K562 (cell line): ENCODE measurements around the gene KRTCAP2. TPM values are rescaled to one million over a fixed set of nuclear protein-coding genes. Genes with fewer than 3 reads are reported as not detected.

Source experiments
- ATAC-seq: fragments of 200-7000 bp; cut with Tn5 transposase; 3 replicates; pipeline ENCODE4 v1.9.1; 2020; ENCODE audit warnings: moderate library complexity
- BruUV-seq: library from RNA; stranded (reverse); fragments of 400-500 nt; replicated peaks from 2 replicates; lab custom pipeline; 2021; lab: Mats Ljungman, UMichigan
- CTCF ChIA-PET: fragments of 300-600 bp; formaldehyde crosslinking; extraction: SDS; loops from one replicate; lab custom pipeline; 2021; ENCODE audit warnings: low intra/inter-chr PET ratio; lab: Yijun Ruan, JAX
- POLR2A ChIA-PET: fragments of 300-600, 350-650 bp; sonication (Branson Sonifier 250); formaldehyde crosslinking; extraction: SDS; loops from one replicate; lab custom pipeline; 2021; ENCODE audit warnings: antibody characterized with exemption, inconsistent platforms; lab: Yijun Ruan, JAX
- DNase-seq, 4 experiments: peaks; one replicate each; pipeline versions ENCODE4 v3.0.0 to v3.0.0-alpha.2; 2011 to 2018; ENCODE audit warnings: low spot score in 3 of 4, mixed read lengths in 3 of 4; ENCODE audit errors: extremely low read depth in 1 of 4
- FAIRE-seq: peaks from 2 replicates; lab custom pipeline; 2011; peaks lifted over from hg19 to GRCh38; lab: Jason Lieb, UNC
- H2AFZ ChIP-seq: 2 replicates; pipeline ENCODE4 v1.6.0; 2011; ENCODE audit warnings: low read depth, low read length, control low read depth, inconsistent platforms
- H3K27ac ChIP-seq: fragments of 200-600 bp; 3 replicates; pipeline ENCODE4 v1.8.0; 2011; ENCODE audit warnings: low read depth, mild to moderate bottlenecking, control low read depth, inconsistent platforms, low read length, moderate library complexity, mixed read lengths; ENCODE audit errors: extremely low read depth
- H3K27me3 ChIP-seq, 2 experiments: fragments of 300-600 bp in 1 of 2; 2 replicates in 1 of 2; 3 replicates in 1 of 2; pipeline versions ENCODE4 v1.6.0 to v1.8.0; 2011; ENCODE audit warnings: inconsistent platforms in 2 of 2, low read length in 2 of 2, mild to moderate bottlenecking in 1 of 2, mixed read lengths in 1 of 2, moderate library complexity in 1 of 2; ENCODE audit not compliant: control insufficient read depth in 2 of 2, insufficient read depth in 2 of 2
- H3K36me3 ChIP-seq: fragments of 300-600 bp; 3 replicates; pipeline ENCODE4 v1.8.0; 2011; ENCODE audit warnings: mild to moderate bottlenecking, low read length, inconsistent platforms; ENCODE audit not compliant: control insufficient read depth, insufficient read depth
- H3K4me1 ChIP-seq, 2 experiments: fragments of 200-600 bp in 1 of 2; replicated peaks in 1 of 2; 2 replicates in 1 of 2; 3 replicates in 1 of 2; pipeline versions ENCODE4 v1.5.1 to v1.8.0; 2011; ENCODE audit warnings: inconsistent platforms in 2 of 2, low read length in 2 of 2, mild to moderate bottlenecking in 1 of 2, mixed read lengths in 1 of 2, moderate library complexity in 1 of 2; ENCODE audit not compliant: control insufficient read depth in 2 of 2, insufficient read depth in 2 of 2
- H3K4me2 ChIP-seq: 2 replicates; pipeline ENCODE4 v1.6.1; 2011; ENCODE audit warnings: low read length, control low read depth, inconsistent platforms, mixed read lengths; ENCODE audit not compliant: insufficient read depth
- H3K4me3 ChIP-seq: fragments of 200-600 bp; sonication (generic), shearing (Covaris generic); 2 replicates; pipeline ENCODE4 v1.5.1; 2016; ENCODE audit warnings: control low read depth, inconsistent platforms
- H3K79me2 ChIP-seq: fragments of 200-600 bp; 3 replicates; pipeline ENCODE4 v1.8.0; 2011; ENCODE audit warnings: low read length, inconsistent platforms; ENCODE audit not compliant: control insufficient read depth, insufficient read depth
- H3K9ac ChIP-seq, 2 experiments: 2 replicates each; pipeline versions ENCODE4 v1.6.0 to v1.6.1; 2011; ENCODE audit warnings: low read depth in 2 of 2, low read length in 2 of 2, control low read depth in 1 of 2, inconsistent platforms in 1 of 2, mild to moderate bottlenecking in 1 of 2, mixed read lengths in 1 of 2; ENCODE audit not compliant: insufficient read depth in 1 of 2
- H3K9me1 ChIP-seq: one replicate; pipeline ENCODE4 v1.6.0; 2011; ENCODE audit warnings: inconsistent platforms, mild to moderate bottlenecking, low read length, moderate library complexity; ENCODE audit not compliant: control insufficient read depth, insufficient read depth
- H3K9me3 ChIP-seq: replicated peaks from 2 replicates; pipeline ENCODE4 v1.5.1; 2011; ENCODE audit warnings: low read depth, low read length, inconsistent platforms; ENCODE audit not compliant: control insufficient read depth, insufficient read depth
- H4K20me1 ChIP-seq: replicated peaks from 2 replicates; pipeline ENCODE4 v1.6.1; 2011; ENCODE audit warnings: low read length, inconsistent platforms, mixed read lengths; ENCODE audit not compliant: control insufficient read depth, insufficient read depth
- CBX1 ChIP-seq: sonication (generic); IDR thresholded peaks from 2 replicates; pipeline ENCODE4 v1.6.1; 2016; ENCODE audit warnings: antibody characterized with exemption, low read depth, mild to moderate bottlenecking
- EP300 ChIP-seq: IDR thresholded peaks from 2 replicates; pipeline ENCODE4 v1.6.1; 2012; ENCODE audit warnings: low read length, improper control_type of control experiment
- ETV1 ChIP-seq: fragments of 450-650 bp; conservative IDR thresholded peaks from 2 replicates; pipeline ENCODE4 v1.6.1; 2016; ENCODE audit warnings: missing genetic modification characterization, control low read depth, low read depth, missing compliant biosample characterization
- HDAC2 ChIP-seq: fragments of 450-650 bp; IDR thresholded peaks from 2 replicates; pipeline ENCODE4 v1.6.1; 2016; ENCODE audit warnings: mild to moderate bottlenecking
- HES1 ChIP-seq: fragments of 450-650 bp; IDR thresholded peaks from 2 replicates; pipeline ENCODE4 v1.6.1; 2016; ENCODE audit warnings: low read depth, mild to moderate bottlenecking, moderate library complexity
- L3MBTL2 ChIP-seq: fragments of 450-650 bp; IDR thresholded peaks from 2 replicates; pipeline ENCODE4 v1.6.1; 2016; ENCODE audit warnings: mild to moderate bottlenecking, moderate library complexity
- MAZ ChIP-seq, 2 experiments: fragments of 450-650 bp in 1 of 2; sonication (generic) in 1 of 2; formaldehyde crosslinking; IDR thresholded peaks in 1 of 2; conservative IDR thresholded peaks in 1 of 2; 2 replicates each; pipeline versions ENCODE4 v1.4.0 to v1.5.0; 2020; ENCODE audit warnings: mild to moderate bottlenecking in 1 of 2, missing genetic modification reagents in 1 of 2
- MEF2D ChIP-seq: conservative IDR thresholded peaks from 2 replicates; pipeline ENCODE4 v1.6.1; 2016; ENCODE audit warnings: low read depth, missing genetic modification characterization, missing compliant biosample characterization
- MXD1 ChIP-seq: fragments of 250-450 bp; sonication (Bioruptor Pico); IDR thresholded peaks from 2 replicates; pipeline ENCODE4 v1.8.0; 2021; ENCODE audit warnings: borderline replicate concordance, mild to moderate bottlenecking, moderate library complexity; ENCODE audit not compliant: poor library complexity, severe bottlenecking
- POLR2H ChIP-seq: IDR thresholded peaks from 2 replicates; pipeline ENCODE4 v1.6.1; 2016; ENCODE audit warnings: missing genetic modification characterization, low read depth, mild to moderate bottlenecking, control low read depth, missing compliant biosample characterization, moderate library complexity
- TOE1 ChIP-seq, 2 experiments: fragments of 450-650 bp in 1 of 2; sonication (generic) in 1 of 2; formaldehyde crosslinking in 1 of 2; IDR thresholded peaks; 2 replicates each; pipeline versions ENCODE4 v1.7.1 to v1.8.0; 2016 to 2022; ENCODE audit warnings: borderline replicate concordance in 2 of 2, mild to moderate bottlenecking in 2 of 2, antibody characterized with exemption in 1 of 2, inconsistent platforms in 1 of 2, low read depth in 1 of 2, missing genetic modification reagents in 1 of 2, moderate library complexity in 1 of 2
- ZC3H4 ChIP-seq: sonication (generic); formaldehyde crosslinking; IDR thresholded peaks from 2 replicates; pipeline ENCODE4 v1.9.0; 2021; ENCODE audit warnings: missing genetic modification reagents, borderline replicate concordance
- WGBS: fragments of 100-300 bp; shearing (Covaris generic); methylation state at CpG from one replicate; pipeline ENCODE4 v1.1.6; 2016; ENCODE audit warnings: low coverage, mixed read lengths; ENCODE audit not compliant: insufficient coverage; ENCODE audit errors: missing lambda C conversion rate; 5-methylcytosine and 5-hydroxymethylcytosine counted together
- in situ Hi-C: fragments of 300-500 bp; cut with MboI; formaldehyde crosslinking; loops from 4 replicates; pipeline ENCODE4 v1.15.0; 2018; ENCODE audit warnings: inconsistent platforms, mixed read lengths
- intact Hi-C: fragments of 100-400 bp; cut with micrococcal nuclease; formaldehyde crosslinking; loops from 2 replicates; pipeline ENCODE4 v1.14.2; 2022
- polyA plus RNA-seq, 8 experiments: library from polyadenylated mRNA; depleted of rRNA in 4 of 8; stranded (reverse) in 5 of 8; unstranded in 3 of 8; fragments of >200 nt; fragmentation: Nextera tagmentation in 2 of 8; fragmentation: Illumina TruSeq in 1 of 8; extraction: Ambion mirVana in 2 of 8; extraction: Trizol in 1 of 8; gene quantifications; 2 replicates each; pipeline versions ENCODE4 v1.2.1 to v1.2.3, GENCODE V29; 2011 to 2014; ENCODE audit warnings: inconsistent platforms in 1 of 8, missing spikeins in 1 of 8
- total RNA-seq, 7 experiments: library from RNA; depleted of rRNA in 6 of 7; stranded (reverse); fragments of >200 nt in 6 of 7; fragmentation: Illumina TruSeq in 2 of 7; extraction: Trizol in 2 of 7; gene quantifications; 2 replicates each; pipeline versions ENCODE4 v1.2.1 to v1.2.3, GENCODE V29; 2011 to 2021; ENCODE audit warnings: low replicate concordance in 1 of 7

KRTCAP2 gene
- total and polyA plus RNA-seq, 9 of the 15 experiments (the other 6 are each of a cell fraction or from before 2014, with no cell fraction given): 126 to 436 (median 244) TPM

DNA sequence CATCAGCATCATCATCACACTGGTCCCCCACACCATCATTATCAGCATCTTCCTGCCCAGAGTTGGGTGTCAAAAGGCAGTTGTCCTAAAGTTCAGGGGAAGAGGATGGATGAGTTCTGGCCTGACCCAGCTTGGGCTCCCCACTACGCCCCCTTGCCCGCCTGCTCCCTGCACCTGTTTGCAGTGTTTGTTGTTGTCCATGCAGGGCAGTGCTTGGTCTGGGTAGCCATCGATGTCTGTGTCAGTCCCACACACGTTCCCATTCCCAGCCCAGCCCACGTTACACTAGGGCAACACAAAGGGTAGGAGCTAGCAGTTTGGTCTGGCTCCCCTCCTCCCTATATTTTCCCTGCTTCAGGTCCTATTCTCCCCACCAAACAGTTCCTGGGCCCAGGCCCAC is 27.8 kb upstream of the KRTCAP2 start (continued):
- TF ChIP-seq MXD1: no peak
- TF ChIP-seq, all 486 proteins: peak for 0

GRCh38 chr1:155199792-155200191 is 26.7 kb upstream of the KRTCAP2 start:
- in situ Hi-C loops: no loop called here
- POLR2A ChIA-PET: interaction anchor here (0.6 kb wide), 1 partner anchor 738 kb away, joined by 3 read pairs; no protein-coding TSS in a partner anchor
- CTCF ChIA-PET: no interaction called here
- no peak overlapping the region for H2AFZ ChIP-seq
- 56% methylated on average over 4 of the region's 4 CpGs for WGBS
- no peak overlapping the region for H3K4me3 ChIP-seq
- H3K27ac ChIP-seq: no peak overlapping the region
- peaks cover 37% of the 10 kb centered on the region; the same call in 2 of the 3 replicates for H3K36me3 ChIP-seq
- no peak for FAIRE-seq
- H3K9ac ChIP-seq: no peak overlapping the region
- no peak for ATAC-seq
- no TSS peak for BruUV-seq
- no peak overlapping the region for H3K4me2 ChIP-seq
- no peak for DNase-seq
- H3K4me1 ChIP-seq: peaks cover 8 to 27% of the 10 kb centered on the region in 2 experiments; a peak in 4 of 5 replicates
- no peaks in the 10 kb centered on the region for H4K20me1 ChIP-seq
- H3K9me1 ChIP-seq: no peaks in the 10 kb centered on the region
- no peaks in the 10 kb centered on the region for H3K9me3 ChIP-seq
- peaks cover 12% of the 10 kb centered on the region for H3K79me2 ChIP-seq
- no peak for TF ChIP-seq L3MBTL2
- TF ChIP-seq ZC3H4: no peak
- TF ChIP-seq EP300: no peak
- no peak for TF ChIP-seq POLR2H (tag)
- TF ChIP-seq HES1: no peak
- TF ChIP-seq MAZ (CRISPR knock-in tag; conservative IDR thresholded peaks at IDR 0.05 in 1 of 2, IDR thresholded peaks at IDR 0.05 in 1 of 2): no peak
- no peak for TF ChIP-seq ETV1 (tag)
- no peak for TF ChIP-seq CBX1
- TF ChIP-seq TOE1 (IDR thresholded peaks at IDR 0.05; ENCODE audit: borderline replicate concordance): no peak
- no peak for TF ChIP-seq TOE1 (CRISPR knock-in tag; IDR thresholded peaks at IDR 0.05; ENCODE audit: borderline replicate concordance, low read depth)
- TF ChIP-seq MEF2D (tag): no peak
- no peak for TF ChIP-seq HDAC2
- no peaks in the 10 kb centered on the region for H3K27me3 ChIP-seq
- intact Hi-C loops: no loop called here
